ENCODE results near the gene MCM3AP. TPM values are rescaled to one million over a fixed set of nuclear protein-coding genes. Genes with fewer than 3 reads are reported as not detected.
"Not testable (repeated sequence)": the region's sequence is repeated elsewhere in the genome, so short reads cannot be mapped to it uniquely, and the experiment has no call there.

MCM3AP gene
- total and polyA plus RNA-seq, 9 of the 15 experiments (the other 6 are each of a cell fraction or from before 2014, with no cell fraction given): 6.5 to 179 (median 69.6) TPM

DNA sequence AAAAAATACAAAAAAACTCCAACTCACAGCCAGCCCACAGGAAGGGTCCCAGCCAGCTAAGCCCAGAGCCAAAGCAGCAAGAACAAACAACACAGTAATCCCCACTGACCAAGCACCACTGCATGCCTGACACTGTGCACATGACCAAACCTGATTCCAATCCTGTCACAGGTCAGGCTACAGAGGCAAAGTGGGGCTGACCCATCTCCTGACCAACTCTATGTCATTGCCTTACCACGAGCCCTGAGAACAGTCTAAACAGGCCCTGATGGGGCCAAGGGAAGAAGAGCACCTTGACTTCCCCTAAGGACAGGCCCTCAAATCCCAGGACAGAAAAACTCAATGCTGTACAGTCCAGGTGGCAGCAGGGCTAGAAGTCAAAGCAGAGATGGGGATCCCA is 59.3 kb downstream of the MCM3AP start (continued):
- TF ChIP-seq YY1 (IDR thresholded peaks at IDR 0.05; ENCODE audit: borderline replicate concordance in 1 of 3, control insufficient read depth in 1 of 3, extremely low read depth in 1 of 3, insufficient read depth in 3 of 3, insufficient read length in 1 of 3, insufficient replicate concordance in 2 of 3, low read depth in 1 of 3, low read length in 2 of 3) (no peak), CHCHD3 (CRISPR knock-in tag; IDR thresholded peaks at IDR 0.05) (no peak)
- TF ChIP-seq, protein P1, sequence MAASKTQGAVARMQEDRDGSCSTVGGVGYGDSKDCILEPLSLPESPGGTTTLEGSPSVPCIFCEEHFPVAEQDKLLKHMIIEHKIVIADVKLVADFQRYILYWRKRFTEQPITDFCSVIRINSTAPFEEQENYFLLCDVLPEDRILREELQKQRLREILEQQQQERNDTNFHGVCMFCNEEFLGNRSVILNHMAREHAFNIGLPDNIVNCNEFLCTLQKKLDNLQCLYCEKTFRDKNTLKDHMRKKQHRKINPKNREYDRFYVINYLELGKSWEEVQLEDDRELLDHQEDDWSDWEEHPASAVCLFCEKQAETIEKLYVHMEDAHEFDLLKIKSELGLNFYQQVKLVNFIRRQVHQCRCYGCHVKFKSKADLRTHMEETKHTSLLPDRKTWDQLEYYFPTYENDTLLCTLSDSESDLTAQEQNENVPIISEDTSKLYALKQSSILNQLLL (CRISPR knock-in tag; IDR thresholded peaks at IDR 0.05; ENCODE audit: borderline replicate concordance): no peak

DNA sequence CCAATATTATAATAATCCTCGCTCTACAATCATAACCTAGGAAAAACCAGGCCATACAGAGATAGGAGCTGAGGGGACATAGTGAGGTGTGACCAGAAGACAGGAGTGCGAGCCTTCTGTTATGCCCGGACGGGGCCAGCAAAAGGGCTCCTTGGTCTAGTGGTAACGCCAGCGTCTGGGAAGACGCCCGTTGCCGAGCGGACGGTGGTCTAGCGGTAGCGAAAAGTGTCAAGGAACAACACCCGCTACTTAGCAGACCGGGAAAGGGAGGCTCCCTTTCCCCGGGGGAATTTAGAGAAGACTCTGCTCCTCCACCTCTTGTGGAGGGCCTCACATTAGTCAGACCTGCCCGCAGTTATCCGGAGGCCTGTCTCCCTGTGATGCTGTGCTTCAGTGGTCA is 61.8 kb downstream of the MCM3AP start:
- POLR2A ChIA-PET; BruUV-seq (replicated peaks); DNase-seq (ENCODE audit: extremely low read depth in 1 of 4, low spot score in 3 of 4); in situ Hi-C loops (cut with MboI); H3K9me1 ChIP-seq (ENCODE audit: control insufficient read depth, insufficient read depth, low read length); H2AFZ ChIP-seq (ENCODE audit: low read depth, low read length); H3K4me3 ChIP-seq; FAIRE-seq; H3K9ac ChIP-seq (ENCODE audit: insufficient read depth in 1 of 2, low read depth in 2 of 2, low read length in 2 of 2); H3K9me3 ChIP-seq (replicated peaks; ENCODE audit: control insufficient read depth, insufficient read depth, low read depth, low read length); CTCF ChIA-PET (ENCODE audit: low intra/inter-chr PET ratio); ATAC-seq; H3K4me2 ChIP-seq (ENCODE audit: insufficient read depth, low read length); H3K27ac ChIP-seq (ENCODE audit: extremely low read depth, low read depth, low read length); H3K27me3 ChIP-seq (ENCODE audit: control insufficient read depth in 2 of 2, insufficient read depth in 2 of 2, low read length in 2 of 2): not testable (repeated sequence)
- intact Hi-C loops (cut with micrococcal nuclease): loop anchor here (10.0 kb wide), 2 partner anchors 181 to 231 kb away; partner anchors contain the start of gene DIP2A
- Histone ChIP-seq H3K79me2 (ENCODE audit: control insufficient read depth, insufficient read depth, low read length) (peaks cover 64% of the 10 kb centered on the region), H3K36me3 (ENCODE audit: control insufficient read depth, insufficient read depth, low read length) (peaks cover 66% of the 10 kb centered on the region; the same call in 2 of the 3 replicates), H3K4me1 (replicated peaks in 1 of 2; ENCODE audit: control insufficient read depth in 2 of 2, insufficient read depth in 2 of 2, low read length in 2 of 2) (peaks cover 20 to 26% of the 10 kb centered on the region in 2 experiments; a peak in 4 of 5 replicates), H4K20me1 (replicated peaks; ENCODE audit: control insufficient read depth, insufficient read depth, low read length) (peaks cover 13% of the 10 kb centered on the region; the same call in 1 of the 2 replicates)
- WGBS (ENCODE audit: insufficient coverage, low coverage, missing lambda C conversion rate): 97% methylated on average over 17 of the region's 18 CpGs

Measured in K562 (cell line).